SK-N-SH (cell line): ENCODE results near the gene ZGRF1. TPM values are rescaled to one million over a fixed set of nuclear protein-coding genes. Genes with fewer than 3 reads are reported as not detected.

Source experiments
- CTCF ChIA-PET: fragments of 300-600, 350-600 bp; formaldehyde crosslinking; extraction: SDS; loops from one replicate; lab custom pipeline; 2021; lab: Yijun Ruan, JAX
- POLR2A ChIA-PET: fragments of 350-600 bp; sonication (Branson Sonifier 250); formaldehyde crosslinking; extraction: SDS; loops from one replicate; lab custom pipeline; 2020; ENCODE audit warnings: antibody characterized with exemption, inconsistent platforms; lab: Yijun Ruan, JAX
- DNase-seq: peaks from one replicate; pipeline ENCODE4 v3.0.0; 2012
- H2AFZ ChIP-seq: fragments of 200-600 bp; sonication (generic); 2 replicates; pipeline ENCODE4 v1.8.1; 2016; ENCODE audit warnings: antibody characterized with exemption, mild to moderate bottlenecking, low read depth
- H3F3A ChIP-seq: fragments of 200-600 bp; sonication (generic); replicated peaks from 2 replicates; pipeline ENCODE3; 2016; ENCODE audit warnings: antibody characterized with exemption, mild to moderate bottlenecking; ENCODE audit not compliant: insufficient read depth
- H3K27ac ChIP-seq, 2 experiments: fragments of 200-500 bp in 1 of 2; fragments of 200-600 bp in 1 of 2; sonication (Bioruptor generic) in 1 of 2; sonication (generic), shearing (Covaris generic) in 1 of 2; 2 replicates each; pipeline versions ENCODE4 v1.5.1 to v1.6.1; 2014 to 2016; ENCODE audit warnings: low read depth in 2 of 2, inconsistent platforms in 1 of 2, low read length in 1 of 2, mild to moderate bottlenecking in 1 of 2, mixed read lengths in 1 of 2
- H3K27me3 ChIP-seq: fragments of 200-600 bp; sonication (generic), shearing (Covaris generic); 2 replicates; pipeline ENCODE4 v1.6.1; 2016; ENCODE audit warnings: mixed run types; ENCODE audit not compliant: insufficient read depth
- H3K36me3 ChIP-seq, 2 experiments: fragments of 200-500 bp in 1 of 2; fragments of 200-600 bp in 1 of 2; sonication (Bioruptor generic) in 1 of 2; sonication (generic) in 1 of 2; replicated peaks in 1 of 2; 2 replicates each; pipeline versions ENCODE3 to v1.5.1; 2014 to 2016; ENCODE audit warnings: low read length in 1 of 2, mild to moderate bottlenecking in 1 of 2; ENCODE audit not compliant: insufficient read depth in 2 of 2, control insufficient read depth in 1 of 2
- H3K4me1 ChIP-seq, 2 experiments: fragments of 200-500 bp in 1 of 2; fragments of 200-600 bp in 1 of 2; sonication (Bioruptor generic) in 1 of 2; sonication (generic), shearing (Covaris generic) in 1 of 2; 2 replicates each; pipeline versions ENCODE4 v1.5.1 to v1.6.1; 2014 to 2016; ENCODE audit warnings: low read depth in 1 of 2, low read length in 1 of 2, mixed run types in 1 of 2; ENCODE audit not compliant: insufficient read depth in 2 of 2, control insufficient read depth in 1 of 2
- H3K4me2 ChIP-seq: fragments of 200-600 bp; sonication (generic), shearing (Covaris generic); 2 replicates; pipeline ENCODE4 v1.6.1; 2017; ENCODE audit warnings: mixed run types
- H3K4me3 ChIP-seq, 2 experiments: fragments of 200-500 bp in 1 of 2; fragments of 200-600 bp in 1 of 2; sonication (Bioruptor generic) in 1 of 2; sonication (generic), shearing (Covaris generic) in 1 of 2; 2 replicates each; pipeline versions ENCODE4 v1.5.1 to v1.8.1; 2014 to 2016; ENCODE audit warnings: low read depth in 2 of 2, inconsistent platforms in 1 of 2, low read length in 1 of 2, mild to moderate bottlenecking in 1 of 2, mixed read lengths in 1 of 2, moderate library complexity in 1 of 2
- H3K79me2 ChIP-seq: fragments of 200-600 bp; sonication (generic); 2 replicates; pipeline ENCODE4 v1.8.1; 2017; ENCODE audit warnings: mild to moderate bottlenecking; ENCODE audit not compliant: insufficient read depth
- H3K9ac ChIP-seq: fragments of 200-600 bp; sonication (generic); 2 replicates; pipeline ENCODE4 v1.6.1; 2017; ENCODE audit warnings: mixed run types
- H3K9me2 ChIP-seq: fragments of 200-600 bp; sonication (generic); 2 replicates; pipeline ENCODE4 v1.6.1; 2017; ENCODE audit warnings: mixed run types
- H3K9me3 ChIP-seq: fragments of 200-600 bp; sonication (generic); 2 replicates; pipeline ENCODE4 v1.6.1; 2017; ENCODE audit warnings: mixed run types, mild to moderate bottlenecking, moderate library complexity
- H4K20me1 ChIP-seq: fragments of 200-600 bp; sonication (generic); 2 replicates; pipeline ENCODE4 v1.6.1; 2017; ENCODE audit warnings: mild to moderate bottlenecking, mixed run types; ENCODE audit not compliant: insufficient read depth
- CHD2 ChIP-seq: fragments of 150-350 bp; IDR thresholded peaks from 2 replicates; pipeline ENCODE4 v1.6.1; 2018; ENCODE audit warnings: low read length; ENCODE audit not compliant: partially characterized antibody
- ELF1 ChIP-seq: IDR thresholded peaks from 2 replicates; pipeline ENCODE4 v1.4.0; 2012
- FOXJ3 ChIP-seq: sonication (generic); formaldehyde crosslinking; IDR thresholded peaks from 2 replicates; pipeline ENCODE4 v1.5.1; 2020; ENCODE audit warnings: mild to moderate bottlenecking, missing genetic modification reagents
- GABPA ChIP-seq: IDR thresholded peaks from 2 replicates; pipeline ENCODE4 v1.4.0; 2012; ENCODE audit warnings: low read depth, mild to moderate bottlenecking
- GATA2 ChIP-seq: sonication (generic); formaldehyde crosslinking; IDR thresholded peaks from 2 replicates; pipeline ENCODE4 v1.5.0; 2020; ENCODE audit warnings: mild to moderate bottlenecking, missing genetic modification reagents
- JUND ChIP-seq: IDR thresholded peaks from 2 replicates; pipeline ENCODE4 v1.4.0; 2012
- MEF2A ChIP-seq: IDR thresholded peaks from 2 replicates; pipeline ENCODE4 v1.4.0; 2012; ENCODE audit warnings: low read depth, borderline replicate concordance
- RCOR1 ChIP-seq: fragments of 150-350 bp; IDR thresholded peaks from 2 replicates; pipeline ENCODE4 v1.6.1; 2017; ENCODE audit warnings: antibody characterized with exemption, low read length
- RFX5 ChIP-seq: IDR thresholded peaks from 2 replicates; pipeline ENCODE4 v1.6.1; 2012; ENCODE audit warnings: mild to moderate bottlenecking, improper control_type of control experiment, low read length
- SIN3A ChIP-seq: IDR thresholded peaks from 2 replicates; pipeline ENCODE4 v1.6.1; 2012; ENCODE audit warnings: low read depth, mild to moderate bottlenecking, low read length, moderate library complexity, borderline replicate concordance
- SMC3 ChIP-seq: IDR thresholded peaks from 2 replicates; pipeline ENCODE4 v1.6.1; 2012; ENCODE audit warnings: low read depth, low read length, improper control_type of control experiment
- TAF1 ChIP-seq: IDR thresholded peaks from 2 replicates; pipeline ENCODE4 v1.6.1; 2012; ENCODE audit warnings: low read depth, mild to moderate bottlenecking, low read length, moderate library complexity, borderline replicate concordance
- TEAD4 ChIP-seq: IDR thresholded peaks from 2 replicates; pipeline ENCODE4 v1.4.0; 2012; ENCODE audit warnings: mild to moderate bottlenecking, borderline replicate concordance; ENCODE audit not compliant: insufficient read depth
- YY1 ChIP-seq: IDR thresholded peaks from 2 replicates; pipeline ENCODE4 v1.4.0; 2012; ENCODE audit warnings: low read depth, mild to moderate bottlenecking
- WGBS: methylation state at CpG from one replicate; pipeline ENCODE4 v1.1.6; 2017; ENCODE audit warnings: low lambda C conversion rate; 5-methylcytosine and 5-hydroxymethylcytosine counted together
- polyA plus RNA-seq, 3 experiments: library from polyadenylated mRNA; depleted of rRNA; stranded (reverse); fragments of >200 nt; gene quantifications; 2 replicates each; pipeline ENCODE4 v1.2.3, GENCODE V29; 2012
- TF ChIP-seq, protein P1 (sequence below): fragments of 200-600 bp; sonication (generic); IDR thresholded peaks from 2 replicates; pipeline ENCODE4 v1.6.1; 2017; ENCODE audit warnings: antibody characterized with exemption, mild to moderate bottlenecking, moderate library complexity
- TF ChIP-seq, protein P2 (sequence below): IDR thresholded peaks from 2 replicates; pipeline ENCODE4 v1.4.0; 2012; ENCODE audit warnings: low read depth, borderline replicate concordance

ZGRF1 gene
- polyA plus RNA-seq, 1 of the 3 experiments (the other 2 are of a cell fraction): 2.4 TPM

DNA sequence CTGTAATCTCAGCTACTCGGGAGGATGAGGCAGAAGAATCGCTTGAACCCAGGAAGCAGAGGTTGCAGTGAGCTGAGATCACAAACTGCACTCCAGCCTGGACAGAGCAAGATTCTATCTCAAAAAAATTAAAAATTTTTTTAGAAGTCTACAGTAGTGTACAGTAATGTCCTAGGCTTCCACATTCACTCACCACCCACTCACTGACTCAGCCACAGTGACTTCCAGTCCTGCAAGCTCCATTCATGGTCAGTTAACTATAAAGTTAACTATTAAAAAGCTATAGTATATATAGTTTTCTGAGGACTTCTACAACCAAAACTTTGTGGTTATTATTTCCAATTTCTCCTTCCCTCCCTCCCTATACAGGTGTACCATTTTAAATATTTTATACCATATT, 86.0 kb downstream of the ZGRF1 start:
- Histone ChIP-seq H3K27ac (peak overlapping the region in 1 of 2 experiments; percentile 19; a peak in 1 of 4 replicates), H2AFZ (peak overlapping the region; percentile 29; the same call in 1 of the 2 replicates), H3K4me3 (no peak overlapping the region), H3K79me2 (no peaks in the 10 kb centered on the region), H3F3A (peaks cover 7% of the 10 kb centered on the region), H3K9me2 (no peaks in the 10 kb centered on the region), H3K36me3 (peaks cover 0 to 7% of the 10 kb centered on the region in 2 experiments), H3K9me3 (no peaks in the 10 kb centered on the region), H3K4me2 (no peak overlapping the region), H4K20me1 (no peaks in the 10 kb centered on the region), H3K4me1 (peaks cover 0 to 10% of the 10 kb centered on the region in 2 experiments; a peak in 1 of 4 replicates), H3K9ac (no peak overlapping the region), H3K27me3 (no peaks in the 10 kb centered on the region)
- TF ChIP-seq TEAD4 (no peak), RFX5 (no peak), ELF1 (no peak), JUND (no peak), TAF1 (no peak), SIN3A (no peak), MEF2A (no peak), SMC3 (no peak), RCOR1 (no peak), YY1 (no peak), GATA2 (no peak), CHD2 (no peak)
- TF ChIP-seq, protein P1, sequence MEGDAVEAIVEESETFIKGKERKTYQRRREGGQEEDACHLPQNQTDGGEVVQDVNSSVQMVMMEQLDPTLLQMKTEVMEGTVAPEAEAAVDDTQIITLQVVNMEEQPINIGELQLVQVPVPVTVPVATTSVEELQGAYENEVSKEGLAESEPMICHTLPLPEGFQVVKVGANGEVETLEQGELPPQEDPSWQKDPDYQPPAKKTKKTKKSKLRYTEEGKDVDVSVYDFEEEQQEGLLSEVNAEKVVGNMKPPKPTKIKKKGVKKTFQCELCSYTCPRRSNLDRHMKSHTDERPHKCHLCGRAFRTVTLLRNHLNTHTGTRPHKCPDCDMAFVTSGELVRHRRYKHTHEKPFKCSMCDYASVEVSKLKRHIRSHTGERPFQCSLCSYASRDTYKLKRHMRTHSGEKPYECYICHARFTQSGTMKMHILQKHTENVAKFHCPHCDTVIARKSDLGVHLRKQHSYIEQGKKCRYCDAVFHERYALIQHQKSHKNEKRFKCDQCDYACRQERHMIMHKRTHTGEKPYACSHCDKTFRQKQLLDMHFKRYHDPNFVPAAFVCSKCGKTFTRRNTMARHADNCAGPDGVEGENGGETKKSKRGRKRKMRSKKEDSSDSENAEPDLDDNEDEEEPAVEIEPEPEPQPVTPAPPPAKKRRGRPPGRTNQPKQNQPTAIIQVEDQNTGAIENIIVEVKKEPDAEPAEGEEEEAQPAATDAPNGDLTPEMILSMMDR: no peak
- TF ChIP-seq, protein P2, sequence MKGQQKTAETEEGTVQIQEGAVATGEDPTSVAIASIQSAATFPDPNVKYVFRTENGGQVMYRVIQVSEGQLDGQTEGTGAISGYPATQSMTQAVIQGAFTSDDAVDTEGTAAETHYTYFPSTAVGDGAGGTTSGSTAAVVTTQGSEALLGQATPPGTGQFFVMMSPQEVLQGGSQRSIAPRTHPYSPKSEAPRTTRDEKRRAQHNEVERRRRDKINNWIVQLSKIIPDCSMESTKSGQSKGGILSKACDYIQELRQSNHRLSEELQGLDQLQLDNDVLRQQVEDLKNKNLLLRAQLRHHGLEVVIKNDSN: no peak
- ChIA-PET POLR2A (no interaction called here), CTCF (interaction anchor here (1.3 kb wide), 1 partner anchor 15 kb away, joined by 3 read pairs; no protein-coding TSS in a partner anchor)
- no peak for DNase-seq
- WGBS: 84% methylated on average over 2 of the region's 2 CpGs

DNA sequence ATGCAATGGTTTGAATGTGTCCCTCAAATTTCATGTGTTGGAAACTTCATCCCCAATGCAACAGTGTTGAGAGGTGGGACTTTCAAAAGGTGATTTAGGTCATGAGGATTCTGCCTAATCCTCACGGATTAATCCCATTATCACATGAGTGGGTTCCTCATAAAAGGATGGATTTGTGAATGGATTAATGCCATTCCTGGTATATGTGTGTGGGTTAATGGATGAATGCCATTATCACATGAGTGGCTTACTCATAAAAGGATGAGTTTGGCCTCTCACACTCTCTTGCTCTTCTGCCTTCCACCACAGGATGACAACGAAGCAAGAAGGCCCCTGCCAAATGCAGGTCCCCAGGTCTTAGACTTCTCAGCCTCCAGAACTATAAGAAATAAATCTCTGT, 90.2 kb downstream of the ZGRF1 start:
- 92% methylated on average over 2 of the region's 2 CpGs for WGBS
- ChIA-PET CTCF (interaction anchor here (1.4 kb wide), 1 partner anchor 10 kb away, joined by 3 read pairs; no protein-coding TSS in a partner anchor), POLR2A (no interaction called here)
- Histone ChIP-seq H3K9me3 (no peaks in the 10 kb centered on the region), H3K27ac (no peak overlapping the region), H2AFZ (no peak overlapping the region), H3K36me3 (no peaks in the 10 kb centered on the region), H3K4me2 (no peak overlapping the region), H3K4me3 (no peak overlapping the region), H3K79me2 (no peaks in the 10 kb centered on the region), H3K27me3 (no peaks in the 10 kb centered on the region), H4K20me1 (no peaks in the 10 kb centered on the region), H3K9ac (no peak overlapping the region), H3F3A (peaks cover 6% of the 10 kb centered on the region), H3K4me1 (peaks cover 0 to 10% of the 10 kb centered on the region in 2 experiments; a peak in 1 of 4 replicates)
- DNase-seq: no peak
- TF ChIP-seq GABPA (no peak), RCOR1 (no peak), FOXJ3 (CRISPR knock-in tag) (no peak)
- TF ChIP-seq, all 33 proteins: peak for 0
- H3K9me2 ChIP-seq: no peaks in the 10 kb centered on the region
